Measurements from ENCODE around the gene CATSPERZ.

Gene CATSPERZ

GRCh38 chr11:64342869-64343745, 42.9 kb downstream of the CATSPERZ start:
- no peak for DNase-seq

DNA sequence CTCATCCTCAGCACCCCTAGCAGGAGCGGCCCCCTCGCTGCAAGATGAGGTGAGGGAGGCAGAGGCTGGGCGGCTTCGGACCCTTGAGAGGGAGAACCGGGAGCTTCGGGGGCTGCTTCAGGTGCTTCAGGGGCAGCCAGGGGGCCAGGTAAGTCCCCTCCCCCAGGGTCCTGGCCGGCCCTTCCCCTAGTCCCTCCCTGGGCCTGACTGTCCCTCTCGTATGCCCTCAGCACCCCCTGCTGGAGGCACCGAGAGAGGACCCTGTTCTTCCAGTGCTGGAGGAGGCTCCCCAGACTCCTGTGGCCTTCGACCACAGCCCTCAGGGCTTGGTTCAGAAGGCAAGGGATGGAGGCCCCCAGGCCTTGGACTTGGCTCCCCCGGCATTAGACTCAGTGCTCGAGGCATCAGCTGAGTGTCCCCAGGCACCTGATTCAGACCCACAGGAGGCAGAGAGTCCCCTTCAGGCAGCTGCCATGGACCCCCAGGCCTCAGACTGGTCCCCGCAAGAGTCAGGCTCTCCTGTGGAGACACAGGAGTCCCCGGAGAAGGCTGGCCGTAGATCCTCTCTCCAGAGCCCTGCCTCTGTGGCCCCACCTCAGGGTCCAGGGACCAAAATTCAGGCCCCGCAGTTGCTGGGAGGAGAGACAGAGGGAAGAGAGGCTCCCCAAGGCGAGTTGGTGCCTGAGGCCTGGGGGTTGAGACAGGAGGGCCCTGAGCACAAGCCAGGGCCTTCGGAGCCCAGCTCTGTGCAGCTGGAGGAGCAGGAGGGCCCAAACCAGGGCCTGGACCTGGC, 43.8 kb downstream of the CATSPERZ start:
- no peak for DNase-seq

DNA sequence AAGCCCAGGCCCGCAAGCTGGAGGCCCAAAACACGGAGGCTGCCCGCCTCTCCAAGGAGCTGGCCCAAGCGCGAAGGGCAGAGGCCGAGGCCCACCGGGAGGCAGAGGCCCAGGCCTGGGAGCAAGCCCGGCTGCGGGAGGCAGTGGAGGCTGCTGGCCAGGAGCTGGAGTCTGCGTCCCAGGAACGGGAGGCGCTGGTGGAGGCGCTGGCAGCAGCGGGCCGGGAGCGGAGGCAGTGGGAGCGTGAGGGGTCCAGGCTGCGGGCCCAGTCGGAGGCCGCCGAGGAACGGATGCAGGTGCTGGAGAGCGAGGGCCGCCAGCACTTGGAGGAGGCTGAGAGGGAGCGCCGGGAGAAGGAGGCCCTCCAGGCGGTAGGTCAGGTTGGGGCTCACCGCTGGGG, 44.6 kb downstream of the CATSPERZ start:
- no peak for DNase-seq

DNA sequence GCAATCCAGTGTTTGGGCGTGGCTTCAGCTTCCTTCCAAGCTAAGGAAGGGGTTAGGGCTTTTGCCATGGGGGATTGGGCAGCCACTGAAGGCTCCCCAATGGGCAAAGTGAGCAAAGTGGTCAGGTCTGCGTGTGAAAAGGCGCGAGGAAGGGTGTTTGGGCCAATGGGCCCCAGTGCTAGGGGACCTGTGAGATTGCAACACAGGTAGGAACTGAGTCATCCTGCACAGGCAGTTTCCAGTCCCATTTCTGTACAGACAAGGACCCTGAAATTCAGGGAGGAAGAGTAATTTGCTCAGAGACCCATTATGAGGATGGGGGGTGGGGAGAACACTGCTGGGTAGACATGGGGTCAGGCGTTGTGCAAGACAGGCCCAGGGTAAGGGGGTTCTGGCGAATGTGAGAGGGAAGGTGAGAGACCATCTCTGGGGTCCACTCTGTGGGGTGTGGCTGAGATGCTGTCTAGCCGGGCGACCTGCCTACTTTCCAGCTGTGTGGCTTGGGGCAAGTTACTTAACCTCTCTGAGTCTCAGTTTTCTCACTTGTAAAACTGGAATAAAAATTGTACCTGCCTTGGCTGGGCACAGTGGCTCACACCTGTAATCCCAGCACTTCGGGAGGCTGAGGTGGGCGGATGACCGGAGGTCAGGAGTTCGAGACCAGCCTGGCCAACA, 47.2 kb downstream of the CATSPERZ start:
- no peak for DNase-seq

- no peak for DNase-seq
Observed at GRCh38 chr11:64348383-64349024, 48.3 kb downstream of the CATSPERZ start.

GRCh38 chr11:64349025-64349387, 48.8 kb downstream of the CATSPERZ start:
- DNase-seq = no peak

DNA sequence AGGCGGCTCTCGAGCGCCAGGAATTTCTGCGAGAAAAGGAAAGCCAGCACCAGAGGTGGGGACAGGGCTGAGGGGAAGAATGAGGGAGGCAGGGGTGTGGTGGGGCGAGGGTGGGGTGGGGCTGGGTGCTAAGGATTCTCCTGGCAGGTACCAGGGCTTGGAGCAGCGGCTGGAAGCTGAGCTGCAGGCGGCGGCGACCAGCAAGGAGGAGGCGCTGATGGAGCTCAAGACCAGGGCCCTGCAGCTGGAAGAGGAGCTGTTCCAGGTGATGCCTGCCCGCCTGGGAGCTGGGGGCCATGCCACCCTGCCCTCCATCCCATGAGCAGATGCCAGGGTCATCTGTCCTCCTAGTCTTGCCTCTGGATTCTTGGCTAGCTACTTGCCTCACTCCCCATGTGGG, 49.2 kb downstream of the CATSPERZ start:
- DNase-seq = no peak

- no peak for DNase-seq
Observed at GRCh38 chr11:64351136-64351631, 51.0 kb downstream of the CATSPERZ start.

- DNase-seq = no peak
Observed at GRCh38 chr11:64352099-64352994, 52.2 kb downstream of the CATSPERZ start.

GRCh38 chr11:64352995-64353714, 53.0 kb downstream of the CATSPERZ start:
- DNase-seq = no peak

- no peak for DNase-seq
Observed at GRCh38 chr11:64353715-64354506, 53.8 kb downstream of the CATSPERZ start.
